Kidney (tissue), 14 donors: Measurements from ENCODE around the gene RBM47. TPM values are rescaled to one million over a fixed set of nuclear protein-coding genes. Genes with fewer than 3 reads are reported as not detected.

Experiments
- DNase-seq, 5 donors: peaks; one replicate each; pipeline ENCODE4 v3.0.0-alpha.2; 2013 to 2020
- FAIRE-seq: peaks from 2 replicates; lab custom pipeline; 2012; peaks lifted over from hg19 to GRCh38; lab: Jason Lieb, UNC
- H3K27ac ChIP-seq, 2 donors: one replicate each; pipeline ENCODE4 v1.7.0; 2013; ENCODE audit warnings: low read depth in 2 of 2, low read length in 2 of 2, inconsistent platforms in 1 of 2
- H3K27me3 ChIP-seq: one replicate; pipeline ENCODE4 v1.7.1; 2013; ENCODE audit warnings: low read length, inconsistent platforms; ENCODE audit not compliant: control insufficient read depth, insufficient read depth
- H3K36me3 ChIP-seq, 3 donors: one replicate each; pipeline versions ENCODE4 v1.7.0 to v1.7.1; 2013; ENCODE audit warnings: low read length in 3 of 3, control low read depth in 1 of 3, inconsistent platforms in 1 of 3; ENCODE audit not compliant: insufficient read depth in 3 of 3, control insufficient read depth in 2 of 3
- H3K4me1 ChIP-seq, 3 donors: one replicate each; pipeline versions ENCODE4 v1.7.0 to v1.7.1; 2013; ENCODE audit warnings: low read length in 3 of 3, inconsistent platforms in 1 of 3, low read depth in 1 of 3; ENCODE audit not compliant: control insufficient read depth in 2 of 3, insufficient read depth in 2 of 3
- H3K4me3 ChIP-seq, 3 donors: one replicate each; pipeline versions ENCODE4 v1.7.0 to v1.8.1; 2013; ENCODE audit warnings: low read length in 3 of 3, control low read depth in 1 of 3, inconsistent platforms in 1 of 3
- H3K9ac ChIP-seq, 3 donors: one replicate each; pipeline versions ENCODE4 v1.7.0 to v1.7.1; 2013; ENCODE audit warnings: low read length in 3 of 3, control low read depth in 1 of 3, inconsistent platforms in 1 of 3
- H3K9me3 ChIP-seq, 3 donors: one replicate each; pipeline versions ENCODE4 v1.7.0 to v1.7.1; 2013; ENCODE audit warnings: low read length in 3 of 3, control low read depth in 1 of 3, inconsistent platforms in 1 of 3; ENCODE audit not compliant: control insufficient read depth in 2 of 3, insufficient read depth in 1 of 3
- intact Hi-C: fragments of 100-400 bp; cut with DNase I; formaldehyde crosslinking; loops from one replicate; pipeline ENCODE4 v1.11.1; 2022
- polyA plus RNA-seq: library from polyadenylated mRNA; stranded (reverse); fragments of 350-450 nt; fragmentation: Illumina TruSeq; extraction: RNeasy Lipid Tissue Mini Kit (QIAGEN cat#74804); gene quantifications from one replicate; pipeline ENCODE4 v1.2.3, GENCODE V29; 2014; ENCODE audit warnings: low read depth, low replicate concordance; ENCODE audit not compliant: insufficient read depth
- total RNA-seq: library from RNA; stranded (reverse); fragmentation: NEBNext Ultra II Directional; extraction: Animal tissue kit (Norgen Biotek cat#: 25700); gene quantifications from one replicate; pipeline ENCODE4 v1.2.1, GENCODE V29; 2021
- TF ChIP-seq, protein P1 (sequence below): IDR thresholded peaks from 3 replicates; pipeline ENCODE4 v1.5.1; 2012; ENCODE audit warnings: mild to moderate bottlenecking, moderate library complexity, borderline replicate concordance; ENCODE audit not compliant: insufficient read depth; ENCODE audit errors: extremely low read depth
- donor health status: control.
- donor health status: control.
- donor health status: control.
- donor health status: control.
- donor health status: control.
- donor health status: DM: yes; HTN: yes; CAD: no.
- donor health status: Normal renal cell carcinoma (clear cell type).

RBM47 gene
- total and polyA plus RNA-seq, 2 donors from 2014 or later = 61.5 to 124 TPM

DNA sequence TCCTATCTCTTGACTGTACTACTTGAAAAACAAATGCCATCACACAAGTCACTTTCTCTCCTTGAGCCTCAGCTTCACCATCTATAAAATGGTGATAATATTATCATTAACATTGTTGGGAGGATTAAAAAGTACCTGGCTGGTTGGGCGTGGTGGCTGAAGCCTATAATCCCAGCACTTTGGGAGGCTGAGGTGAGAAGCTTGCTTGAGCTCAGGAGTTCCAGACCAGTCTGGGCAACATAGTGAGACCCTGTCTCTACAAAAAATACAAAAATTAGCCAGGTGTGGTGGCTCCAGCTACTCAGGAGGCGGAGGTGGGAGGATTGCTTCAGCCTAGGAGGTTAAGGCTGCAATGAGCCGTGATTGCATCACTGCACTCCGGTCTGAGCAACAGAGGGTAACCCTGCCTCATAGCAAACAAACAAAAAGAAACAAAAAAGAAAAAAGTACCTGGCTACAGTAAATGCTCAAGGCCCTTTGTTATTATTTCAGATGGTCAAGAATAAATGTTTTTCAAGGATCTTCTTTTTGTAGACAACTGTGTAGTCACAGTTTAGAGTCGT, 174.2 kb downstream of the RBM47 start:
- no peak for DNase-seq
- no peak overlapping the region for H3K27ac ChIP-seq
- peaks cover 0 to 9% (median 2%) of the 10 kb centered on the region in 3 donors for H3K36me3 ChIP-seq
- TF ChIP-seq, protein P1, sequence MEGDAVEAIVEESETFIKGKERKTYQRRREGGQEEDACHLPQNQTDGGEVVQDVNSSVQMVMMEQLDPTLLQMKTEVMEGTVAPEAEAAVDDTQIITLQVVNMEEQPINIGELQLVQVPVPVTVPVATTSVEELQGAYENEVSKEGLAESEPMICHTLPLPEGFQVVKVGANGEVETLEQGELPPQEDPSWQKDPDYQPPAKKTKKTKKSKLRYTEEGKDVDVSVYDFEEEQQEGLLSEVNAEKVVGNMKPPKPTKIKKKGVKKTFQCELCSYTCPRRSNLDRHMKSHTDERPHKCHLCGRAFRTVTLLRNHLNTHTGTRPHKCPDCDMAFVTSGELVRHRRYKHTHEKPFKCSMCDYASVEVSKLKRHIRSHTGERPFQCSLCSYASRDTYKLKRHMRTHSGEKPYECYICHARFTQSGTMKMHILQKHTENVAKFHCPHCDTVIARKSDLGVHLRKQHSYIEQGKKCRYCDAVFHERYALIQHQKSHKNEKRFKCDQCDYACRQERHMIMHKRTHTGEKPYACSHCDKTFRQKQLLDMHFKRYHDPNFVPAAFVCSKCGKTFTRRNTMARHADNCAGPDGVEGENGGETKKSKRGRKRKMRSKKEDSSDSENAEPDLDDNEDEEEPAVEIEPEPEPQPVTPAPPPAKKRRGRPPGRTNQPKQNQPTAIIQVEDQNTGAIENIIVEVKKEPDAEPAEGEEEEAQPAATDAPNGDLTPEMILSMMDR = no peak
- peaks cover 2 to 21% (median 13%) of the 10 kb centered on the region in 3 donors for H3K4me1 ChIP-seq
- no peak for FAIRE-seq
- H3K9me3 ChIP-seq = no peaks in the 10 kb centered on the region
- no peak overlapping the region for H3K9ac ChIP-seq
- no peaks in the 10 kb centered on the region for H3K27me3 ChIP-seq
- no peak overlapping the region for H3K4me3 ChIP-seq
- intact Hi-C loops = no loop called here

DNA sequence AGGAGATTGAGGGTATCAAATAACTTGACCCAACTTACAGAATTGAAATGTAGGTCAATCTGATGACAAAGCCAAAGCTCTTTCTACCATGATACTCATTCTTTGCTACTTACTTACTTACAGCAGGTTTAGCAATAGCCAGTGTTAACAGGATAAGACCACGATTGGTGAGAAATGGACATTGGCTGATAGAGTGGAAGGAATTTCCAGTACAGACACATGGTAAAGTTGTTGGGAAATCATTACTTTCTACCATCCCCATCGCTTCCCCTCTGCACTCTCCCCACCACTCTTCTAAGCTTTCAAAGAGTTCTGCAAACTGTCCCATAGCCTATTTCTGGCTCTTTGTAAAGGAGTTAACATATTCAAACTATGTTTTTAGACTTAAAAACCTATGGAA, 174.8 kb downstream of the RBM47 start:
- no peak for DNase-seq
- TF ChIP-seq, protein P1 = no peak
- Histone ChIP-seq H3K4me3 (no peak overlapping the region), H3K36me3 (peaks cover 0 to 9% (median 2%) of the 10 kb centered on the region in 3 donors), H3K27me3 (no peaks in the 10 kb centered on the region), H3K4me1 (peaks cover 2 to 15% (median 9%) of the 10 kb centered on the region in 3 donors), H3K9me3 (no peaks in the 10 kb centered on the region), H3K9ac (no peak overlapping the region), H3K27ac (no peak overlapping the region)
- intact Hi-C loops = no loop called here
- no peak for FAIRE-seq

DNA sequence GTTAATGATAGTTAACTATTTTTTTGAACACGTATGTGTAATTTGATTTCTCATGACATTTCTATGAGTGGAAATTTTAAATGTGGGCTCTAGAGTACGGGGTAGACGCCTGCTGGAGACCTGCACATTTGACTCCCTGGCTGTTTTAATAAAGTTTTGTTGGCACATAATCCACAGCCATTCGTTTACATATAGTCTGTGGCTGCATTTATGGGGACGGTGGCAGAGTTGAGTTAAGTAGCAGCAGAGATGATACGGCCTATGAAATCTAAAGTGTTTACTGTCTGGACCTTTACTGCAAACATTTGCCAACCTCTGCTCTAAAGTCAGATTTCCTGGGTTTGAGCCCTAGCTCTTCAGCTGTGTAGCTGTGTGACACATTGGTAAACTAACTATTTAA, 175.8 kb downstream of the RBM47 start:
- Histone ChIP-seq H3K27me3 (no peaks in the 10 kb centered on the region), H3K9me3 (no peaks in the 10 kb centered on the region), H3K4me1 (peaks cover 2 to 12% (median 9%) of the 10 kb centered on the region in 3 donors), H3K27ac (no peak overlapping the region), H3K4me3 (no peak overlapping the region), H3K36me3 (peaks cover 0 to 14% (median 2%) of the 10 kb centered on the region in 3 donors), H3K9ac (no peak overlapping the region)
- DNase-seq (no peak), FAIRE-seq (no peak)
- TF ChIP-seq, protein P1 = no peak
- intact Hi-C loops = no loop called here
